Measurements from ENCODE around the gene MYLK. TPM values are rescaled to one million over a fixed set of nuclear protein-coding genes. Genes with fewer than 3 reads are reported as not detected.

MYLK gene
- total RNA-seq, 2 donors from 2014 or later = 4.7 to 6.6 TPM

DNA sequence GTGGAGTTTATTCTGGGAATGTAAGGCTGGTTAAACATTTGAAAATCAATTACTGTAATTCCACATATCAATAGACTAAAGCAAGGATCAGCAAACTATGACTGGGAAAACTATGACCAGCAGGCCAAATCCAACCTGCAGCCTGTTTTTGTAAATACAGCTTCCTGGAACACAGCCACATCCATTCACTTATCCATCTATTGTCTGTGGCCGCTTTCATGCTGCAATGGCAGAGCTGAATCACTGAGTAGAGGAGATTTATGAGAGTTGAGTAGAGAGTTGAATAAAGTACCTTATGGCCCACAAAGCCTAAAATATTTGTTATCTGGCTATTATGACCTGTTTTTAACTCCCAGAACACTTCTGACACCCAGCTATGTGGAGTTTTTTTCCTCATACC lies 12.2 kb downstream of the MYLK start:
- Mint-ChIP-seq H3K4me1 (peaks cover 14% of the 10 kb centered on the region), H3K4me3 (no peak overlapping the region), H3K9me3 (peaks cover 3% of the 10 kb centered on the region), H3K27me3 (ENCODE audit: insufficient read depth) (no peaks in the 10 kb centered on the region), H3K36me3 (ENCODE audit: low read depth) (no peaks in the 10 kb centered on the region), H3K27ac (no peak overlapping the region)
- Histone ChIP-seq H3K4me3 (ENCODE audit: low read length) (no peak overlapping the region), H3K36me3 (ENCODE audit: control insufficient read depth, insufficient read depth, low read length) (no peaks in the 10 kb centered on the region), H3K9me3 (ENCODE audit: control insufficient read depth, low read length) (no peaks in the 10 kb centered on the region), H3K27me3 (ENCODE audit: control insufficient read depth, insufficient read depth, low read length, poor library complexity, severe bottlenecking) (no peaks in the 10 kb centered on the region), H3K4me1 (ENCODE audit: control insufficient read depth, insufficient read depth, low read length) (no peaks in the 10 kb centered on the region), H3K9ac (ENCODE audit: extremely low read depth, low read length, poor library complexity, severe bottlenecking) (no peak overlapping the region), H3K27ac (ENCODE audit: low read depth, low read length) (no peak overlapping the region)
- TF ChIP-seq, protein P1, sequence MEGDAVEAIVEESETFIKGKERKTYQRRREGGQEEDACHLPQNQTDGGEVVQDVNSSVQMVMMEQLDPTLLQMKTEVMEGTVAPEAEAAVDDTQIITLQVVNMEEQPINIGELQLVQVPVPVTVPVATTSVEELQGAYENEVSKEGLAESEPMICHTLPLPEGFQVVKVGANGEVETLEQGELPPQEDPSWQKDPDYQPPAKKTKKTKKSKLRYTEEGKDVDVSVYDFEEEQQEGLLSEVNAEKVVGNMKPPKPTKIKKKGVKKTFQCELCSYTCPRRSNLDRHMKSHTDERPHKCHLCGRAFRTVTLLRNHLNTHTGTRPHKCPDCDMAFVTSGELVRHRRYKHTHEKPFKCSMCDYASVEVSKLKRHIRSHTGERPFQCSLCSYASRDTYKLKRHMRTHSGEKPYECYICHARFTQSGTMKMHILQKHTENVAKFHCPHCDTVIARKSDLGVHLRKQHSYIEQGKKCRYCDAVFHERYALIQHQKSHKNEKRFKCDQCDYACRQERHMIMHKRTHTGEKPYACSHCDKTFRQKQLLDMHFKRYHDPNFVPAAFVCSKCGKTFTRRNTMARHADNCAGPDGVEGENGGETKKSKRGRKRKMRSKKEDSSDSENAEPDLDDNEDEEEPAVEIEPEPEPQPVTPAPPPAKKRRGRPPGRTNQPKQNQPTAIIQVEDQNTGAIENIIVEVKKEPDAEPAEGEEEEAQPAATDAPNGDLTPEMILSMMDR (conservative IDR thresholded peaks at IDR 0.05) = no peak
- no peak for DNase-seq
- no CpG with 5 or more reads among the region's 1 CpG for WGBS, 2 experiments (ENCODE audit: insufficient coverage in 1 of 2, insufficient read length in 1 of 2)

DNA sequence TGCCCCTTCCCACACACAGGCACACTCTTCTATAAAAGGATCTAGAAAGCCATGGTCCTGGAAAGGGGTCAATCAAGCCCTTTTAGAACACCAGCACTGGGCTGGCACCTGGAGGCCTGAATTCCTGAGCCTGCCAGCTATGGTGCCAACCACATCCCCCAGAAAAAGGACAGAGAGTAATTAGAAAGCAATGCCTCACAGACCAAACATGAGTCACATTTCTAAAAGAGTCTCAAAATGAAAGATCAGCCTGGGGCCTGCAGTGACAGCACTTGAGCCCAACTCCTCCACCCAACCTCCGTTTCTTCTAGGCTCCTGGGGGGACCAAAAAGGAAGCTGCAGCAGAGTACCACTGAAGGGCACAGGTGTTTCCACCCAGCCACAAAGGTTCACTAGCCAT lies 14.1 kb downstream of the MYLK start:
- no peaks in the 10 kb centered on the region for H3K27me3 ChIP-seq (ENCODE audit: control insufficient read depth, insufficient read depth, low read length, poor library complexity, severe bottlenecking)
- TF ChIP-seq, protein P1 (conservative IDR thresholded peaks at IDR 0.05) = no peak
- Mint-ChIP-seq H3K36me3 (ENCODE audit: low read depth) (no peaks in the 10 kb centered on the region), H3K9me3 (peaks cover 3% of the 10 kb centered on the region), H3K27ac (no peak overlapping the region), H3K4me3 (no peak overlapping the region), H3K4me1 (peaks cover 13% of the 10 kb centered on the region), H3K27me3 (ENCODE audit: insufficient read depth) (no peaks in the 10 kb centered on the region)
- WGBS, 2 experiments (ENCODE audit: insufficient coverage in 1 of 2, insufficient read length in 1 of 2) = 97 to 100% methylated on average over 1 of the region's 1 CpG
- no peaks in the 10 kb centered on the region for H3K9me3 ChIP-seq (ENCODE audit: control insufficient read depth, low read length)
- no peak overlapping the region for H3K9ac ChIP-seq (ENCODE audit: extremely low read depth, low read length, poor library complexity, severe bottlenecking)
- H3K27ac ChIP-seq (ENCODE audit: low read depth, low read length) = no peak overlapping the region
- DNase-seq = no peak
- no peaks in the 10 kb centered on the region for H3K4me1 ChIP-seq (ENCODE audit: control insufficient read depth, insufficient read depth, low read length)
- H3K36me3 ChIP-seq (ENCODE audit: control insufficient read depth, insufficient read depth, low read length) = no peaks in the 10 kb centered on the region
- no peak overlapping the region for H3K4me3 ChIP-seq (ENCODE audit: low read length)

DNA sequence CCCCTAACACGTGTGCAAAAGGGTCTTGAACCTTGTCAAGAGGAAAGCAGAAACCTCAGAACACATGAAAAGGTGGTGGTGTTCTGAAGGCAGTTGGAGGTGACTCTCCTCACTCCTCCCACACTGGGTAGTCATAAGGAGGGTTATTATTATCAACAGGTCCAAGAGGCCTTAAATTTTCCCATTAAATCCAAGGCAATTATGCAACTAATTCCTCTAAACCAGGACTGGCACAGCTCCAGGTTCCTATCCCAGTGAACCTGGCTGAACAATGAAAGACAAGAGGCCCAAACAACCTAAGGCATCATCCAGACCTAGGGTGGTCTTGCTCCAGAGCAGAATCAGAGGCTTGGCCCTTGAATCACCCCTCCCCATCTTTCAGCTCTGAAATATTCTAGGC lies 15.0 kb downstream of the MYLK start:
- 71% methylated on average over 1 of the region's 1 CpG; no CpG with 5 or more reads in 1 of the 2 experiments for WGBS, 2 experiments (ENCODE audit: insufficient coverage in 1 of 2, insufficient read length in 1 of 2)
- Histone ChIP-seq H3K9ac (ENCODE audit: extremely low read depth, low read length, poor library complexity, severe bottlenecking) (no peak overlapping the region), H3K4me3 (ENCODE audit: low read length) (no peak overlapping the region), H3K36me3 (ENCODE audit: control insufficient read depth, insufficient read depth, low read length) (no peaks in the 10 kb centered on the region), H3K4me1 (ENCODE audit: control insufficient read depth, insufficient read depth, low read length) (no peaks in the 10 kb centered on the region), H3K27ac (ENCODE audit: low read depth, low read length) (no peak overlapping the region), H3K9me3 (ENCODE audit: control insufficient read depth, low read length) (no peaks in the 10 kb centered on the region), H3K27me3 (ENCODE audit: control insufficient read depth, insufficient read depth, low read length, poor library complexity, severe bottlenecking) (no peaks in the 10 kb centered on the region)
- TF ChIP-seq, protein P1 (conservative IDR thresholded peaks at IDR 0.05) = no peak
- H3K36me3 Mint-ChIP-seq (ENCODE audit: low read depth) = no peaks in the 10 kb centered on the region
- no peak overlapping the region for H3K27ac Mint-ChIP-seq
- H3K4me3 Mint-ChIP-seq = no peak overlapping the region
- peaks cover 3% of the 10 kb centered on the region for H3K9me3 Mint-ChIP-seq
- no peaks in the 10 kb centered on the region for H3K27me3 Mint-ChIP-seq (ENCODE audit: insufficient read depth)
- no peak for DNase-seq
- peaks cover 13% of the 10 kb centered on the region for H3K4me1 Mint-ChIP-seq

Data from endodermal cell (in vitro differentiated cells).